Activated CD4-positive, CD25-positive, alpha-beta regulatory T cell (primary cell): ENCODE results near the gene TMEM82.

ENCODE experiments used
- DNase-seq, 4 experiments: peaks; one replicate each; lab custom pipeline; 2025; lab: John Stamatoyannopoulos, UW

Gene TMEM82

DNA sequence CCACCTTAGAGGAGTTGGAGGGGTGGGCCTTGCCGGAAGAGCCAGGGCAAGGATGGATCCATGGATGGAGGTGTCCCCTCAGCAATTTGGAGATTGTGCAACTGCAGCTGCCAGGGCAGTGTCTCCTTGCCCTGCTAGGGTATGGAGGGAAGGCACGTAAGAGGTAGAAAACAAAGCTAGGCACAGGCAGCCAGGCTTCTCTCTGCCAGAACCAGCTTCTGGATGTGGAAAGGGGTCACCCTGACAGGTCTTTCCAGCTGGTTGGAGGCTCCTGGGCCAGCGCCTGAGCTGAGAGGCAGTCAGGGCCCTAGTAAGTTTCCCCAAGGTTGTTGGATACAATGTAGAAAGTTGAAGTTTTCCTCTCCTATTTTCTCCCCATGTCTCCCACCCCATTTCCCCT lies 21.4 kb upstream of the TMEM82 start:
- DNase-seq: no peak

DNA sequence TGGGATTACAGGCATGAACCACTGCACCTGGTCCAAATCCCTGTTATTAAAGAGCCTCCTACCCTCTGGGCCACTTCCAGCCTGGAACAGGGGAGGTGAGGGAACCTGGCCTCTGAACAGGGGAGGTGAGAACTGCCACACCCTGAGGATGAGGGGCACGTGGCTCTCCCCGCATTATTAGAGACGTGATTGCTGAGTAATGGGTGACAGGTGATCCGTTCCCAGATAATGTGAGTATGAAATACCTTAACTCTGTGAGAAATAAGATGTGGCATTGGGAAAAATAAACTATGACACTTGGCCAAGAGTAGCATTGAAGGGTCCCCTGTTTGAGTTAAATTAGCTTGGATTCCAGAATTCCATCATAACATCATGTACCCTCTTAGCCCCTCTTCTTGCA lies 19.9 kb upstream of the TMEM82 start:
- DNase-seq: no peak

DNA sequence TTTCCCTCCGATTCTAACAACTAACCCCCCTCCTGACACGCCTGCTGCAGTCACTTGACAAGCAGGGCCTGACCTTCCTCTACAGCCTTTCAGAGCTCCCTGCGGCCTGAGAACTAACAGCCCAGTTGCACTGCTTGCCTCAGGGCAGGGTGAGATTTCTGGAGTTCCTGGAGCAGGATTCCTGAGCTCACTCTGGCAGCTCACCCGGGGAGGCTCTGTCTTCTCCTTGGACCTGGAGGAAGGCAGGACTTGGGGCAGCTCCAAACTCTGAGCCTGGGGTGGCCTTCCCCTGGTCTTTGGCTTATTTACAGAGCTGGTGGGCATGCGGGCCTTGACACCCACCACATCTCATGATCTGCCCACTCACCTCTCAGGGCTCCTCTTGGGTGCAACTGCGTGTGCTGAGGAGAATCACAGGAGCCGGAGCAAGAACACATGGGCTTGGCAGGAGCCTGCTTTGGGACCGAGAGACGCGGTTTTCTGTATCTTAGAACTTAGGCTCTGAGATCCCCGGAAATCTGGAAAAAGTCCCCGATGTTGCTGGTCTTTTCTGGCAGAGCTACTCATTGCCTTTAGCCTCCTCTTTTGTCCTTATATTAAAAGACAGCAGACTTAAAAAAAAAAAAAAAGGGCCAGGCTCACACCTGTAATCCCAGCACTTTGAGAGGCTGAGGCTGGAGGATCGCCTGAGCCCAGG lies 19.3 kb upstream of the TMEM82 start:
- DNase-seq: no peak

DNA sequence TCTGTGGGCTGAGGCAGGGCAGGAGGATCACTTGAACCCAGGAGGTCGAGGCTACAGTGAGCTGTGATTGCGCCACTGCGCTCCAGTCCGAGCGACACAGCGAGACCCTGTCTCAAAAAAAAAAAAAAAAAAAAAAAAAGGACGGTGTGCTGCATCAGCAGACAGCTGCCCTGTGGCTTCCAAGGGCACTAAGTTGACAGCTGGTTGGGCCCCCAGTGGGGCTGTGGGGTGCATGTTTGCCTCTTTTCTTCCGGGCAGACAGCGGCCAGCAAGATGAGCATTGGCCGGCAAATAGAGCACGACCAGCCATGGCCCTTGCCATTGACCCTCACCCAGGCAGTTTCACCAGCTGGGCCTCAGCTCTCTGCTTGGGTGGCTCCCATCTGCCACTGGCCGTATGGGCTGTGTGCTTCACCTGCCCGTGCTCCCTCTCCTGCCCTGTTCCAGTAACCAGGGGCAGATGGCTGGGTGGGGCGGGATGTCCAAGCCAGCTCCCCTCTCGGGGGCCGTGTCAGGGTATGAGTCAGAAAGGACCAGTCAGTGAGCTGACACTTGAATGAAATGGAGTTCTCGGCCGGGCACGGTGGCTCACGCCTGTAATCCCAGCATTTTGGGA lies 18.6 kb upstream of the TMEM82 start:
- no peak for DNase-seq

DNA sequence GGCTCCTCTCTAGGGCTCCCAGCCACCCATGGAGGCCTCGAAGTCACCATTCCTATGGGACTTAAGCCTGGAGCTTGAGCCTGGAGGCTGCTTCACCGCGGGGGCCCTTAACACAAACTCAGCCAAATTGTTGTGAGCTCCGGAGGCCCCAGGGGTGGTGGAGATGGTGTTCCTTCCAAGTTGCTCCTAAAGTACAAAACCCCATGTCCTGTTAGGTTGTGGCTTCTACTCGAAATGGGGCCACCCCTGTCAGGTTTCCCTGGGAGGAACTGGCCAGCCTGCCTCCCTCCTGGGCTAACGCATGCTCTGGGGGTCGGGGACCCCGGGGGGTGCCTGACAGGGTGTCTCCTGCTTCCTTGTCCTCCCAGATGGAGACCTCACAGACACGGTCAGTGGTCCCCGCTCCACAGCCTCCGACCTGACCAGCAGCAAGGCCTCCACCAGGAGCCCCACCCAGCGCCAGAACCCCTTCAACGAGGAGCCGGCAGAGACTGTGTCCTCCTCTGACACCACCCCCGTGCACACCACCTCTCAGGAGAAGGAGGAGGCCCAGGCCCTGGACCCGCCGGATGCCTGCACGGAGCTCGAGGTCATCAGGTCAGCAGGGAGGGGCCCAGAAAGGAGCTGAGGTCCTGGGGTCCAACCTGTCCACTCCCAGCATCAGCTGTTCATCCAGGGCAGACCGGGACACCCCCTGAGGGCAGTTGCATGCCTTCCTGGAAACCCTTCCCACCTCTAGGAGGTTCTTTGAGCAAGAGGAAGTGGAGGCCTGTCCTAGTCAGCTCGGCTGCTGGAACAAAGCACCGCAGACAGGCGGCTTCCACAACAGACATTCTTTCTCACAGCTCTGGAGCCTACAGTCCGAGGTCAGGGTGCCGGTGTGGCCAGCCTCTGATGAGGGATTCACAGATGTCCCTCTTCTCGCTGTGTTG lies 17.1 kb upstream of the TMEM82 start:
- no peak for DNase-seq

DNA sequence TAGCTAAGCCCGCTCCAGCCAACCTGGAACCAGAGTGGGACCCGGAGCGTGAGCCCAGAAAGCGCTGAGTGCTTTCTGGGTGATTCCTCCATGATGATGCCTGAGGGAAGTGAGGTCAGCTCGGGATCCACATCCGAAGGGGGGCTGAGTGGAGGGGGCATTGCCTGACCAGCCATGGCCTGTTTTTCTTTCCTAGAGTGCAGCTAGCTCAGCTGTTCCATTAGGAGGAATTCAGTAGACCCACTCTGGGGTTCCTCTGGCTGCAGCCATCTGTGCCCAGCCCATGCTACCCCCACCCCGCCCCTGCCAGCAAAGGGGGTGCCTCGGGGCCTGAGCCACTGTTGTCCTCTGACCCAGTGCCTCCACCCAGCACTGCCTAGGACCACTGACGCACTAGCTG lies 15.8 kb upstream of the TMEM82 start:
- DNase-seq: no peak

DNA sequence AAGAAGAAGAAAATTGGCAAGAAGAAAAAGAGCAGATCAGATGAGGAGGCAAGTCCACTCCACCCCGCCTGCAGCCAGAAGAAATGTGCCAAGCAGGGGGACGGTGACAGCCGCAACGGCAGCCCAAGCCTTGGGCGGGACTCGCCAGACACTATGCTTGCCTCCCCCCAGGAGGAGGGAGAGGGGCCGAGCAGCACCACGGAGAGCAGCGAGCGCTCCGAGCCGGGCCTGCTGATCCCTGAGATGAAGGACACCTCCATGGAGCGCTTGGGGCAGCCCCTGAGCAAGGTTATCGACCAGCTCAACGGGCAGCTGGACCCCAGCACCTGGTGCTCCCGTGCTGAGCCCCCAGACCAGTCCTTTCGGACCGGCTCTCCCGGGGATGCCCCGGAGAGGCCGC lies 15.3 kb upstream of the TMEM82 start:
- no peak for DNase-seq

DNA sequence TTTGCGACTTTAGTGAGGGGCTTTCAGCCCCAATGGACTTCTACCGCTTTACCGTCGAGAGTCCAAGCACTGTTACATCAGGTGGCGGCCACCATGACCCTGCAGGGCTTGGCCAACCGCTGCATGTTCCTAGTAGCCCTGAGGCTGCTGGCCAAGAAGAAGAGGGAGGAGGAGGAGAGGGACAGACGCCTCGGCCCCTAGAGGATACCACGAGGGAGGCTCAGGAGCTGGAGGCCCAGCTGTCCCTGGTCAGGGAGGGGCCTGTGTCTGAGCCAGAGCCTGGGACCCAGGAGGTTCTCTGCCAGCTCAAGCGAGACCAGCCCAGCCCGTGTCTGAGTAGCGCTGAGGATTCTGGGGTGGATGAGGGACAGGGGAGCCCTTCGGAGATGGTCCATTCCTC lies 14.9 kb upstream of the TMEM82 start:
- DNase-seq: no peak

DNA sequence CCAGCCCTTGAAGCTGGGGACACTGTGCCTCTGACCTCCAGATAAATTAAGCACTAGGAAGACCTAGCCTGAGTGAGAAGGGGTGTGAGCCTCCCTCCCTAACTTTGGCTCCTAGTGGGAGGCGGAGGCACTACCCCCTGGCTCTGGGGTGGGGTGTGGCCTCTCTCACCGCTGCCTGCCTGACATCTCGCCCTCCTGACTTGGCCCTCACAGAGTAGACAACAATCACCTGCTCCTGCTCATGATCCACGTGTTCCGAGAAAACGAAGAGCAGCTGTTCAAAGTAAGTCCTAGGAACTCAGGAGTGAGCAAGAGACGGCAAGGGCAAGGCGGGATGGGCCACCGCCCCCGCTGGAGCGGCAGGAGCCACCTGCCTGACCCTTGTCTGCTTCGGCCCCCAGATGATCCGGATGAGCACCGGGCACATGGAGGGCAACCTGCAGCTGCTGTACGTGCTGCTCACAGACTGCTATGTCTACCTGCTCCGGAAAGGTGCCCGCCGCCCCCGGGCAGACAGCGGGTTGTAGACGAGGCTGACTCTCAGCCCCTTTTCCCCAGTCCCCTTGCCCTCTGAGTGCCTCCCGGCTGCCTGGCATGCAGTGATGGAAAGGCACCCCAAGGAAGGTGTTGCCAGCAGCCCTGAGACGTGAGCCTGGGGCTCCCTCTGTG lies 14.3 kb upstream of the TMEM82 start:
- no peak for DNase-seq

DNA sequence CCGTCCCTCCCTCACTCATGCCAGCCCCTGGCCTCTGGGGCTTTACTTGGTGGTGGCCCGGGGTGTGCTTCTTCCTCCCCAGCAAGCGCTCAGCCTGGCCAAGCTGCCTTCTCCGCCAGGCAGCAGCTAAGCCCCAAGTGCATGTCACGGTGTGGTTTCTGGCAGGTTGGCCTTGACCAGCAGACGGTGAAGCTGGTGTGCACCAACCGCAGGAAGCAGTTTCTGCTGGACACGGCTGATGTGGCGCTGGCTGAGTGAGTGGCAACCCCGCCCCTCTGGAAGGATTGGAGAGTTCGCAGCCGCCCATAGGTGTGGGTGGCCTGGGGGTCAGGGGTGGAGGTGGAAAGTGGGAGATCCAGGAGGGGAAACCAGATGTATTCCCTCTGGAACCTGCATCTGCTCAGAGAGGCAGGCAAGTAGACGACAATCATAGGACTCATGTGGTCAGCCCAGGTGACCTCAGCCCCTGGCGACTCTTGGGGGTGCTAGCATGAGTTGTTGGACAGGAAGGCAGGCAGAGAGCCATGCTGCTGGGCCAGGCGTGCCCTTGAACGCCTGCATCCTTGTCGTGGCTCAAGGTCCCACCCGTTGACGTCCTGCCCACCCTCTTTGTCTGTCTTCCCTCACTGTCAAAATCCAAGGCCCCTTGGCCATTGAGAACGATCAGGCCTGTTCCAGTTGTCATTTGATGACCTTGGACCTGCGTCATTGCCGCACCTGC lies 13.2 kb upstream of the TMEM82 start:
- DNase-seq: no peak

DNA sequence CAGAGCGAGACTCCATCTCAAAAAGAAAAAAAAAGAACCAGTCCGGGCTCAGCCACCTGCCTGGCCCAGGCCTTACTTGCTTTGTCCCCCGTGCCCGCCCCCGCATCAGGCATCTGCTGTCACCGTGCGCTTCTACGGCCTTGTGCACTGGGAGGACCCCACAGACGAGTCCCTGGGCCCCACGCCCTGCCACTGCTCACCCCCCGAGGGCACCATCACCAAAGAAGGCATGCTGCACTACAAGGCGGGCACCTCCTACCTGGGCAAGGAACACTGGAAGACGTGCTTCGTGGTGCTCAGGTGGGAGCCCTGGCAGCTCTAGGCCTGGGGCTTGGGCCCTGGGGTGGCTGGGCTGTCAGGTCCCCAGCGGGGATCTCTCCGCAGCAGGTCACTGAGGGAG lies 11.9 kb upstream of the TMEM82 start:
- DNase-seq: no peak

DNA sequence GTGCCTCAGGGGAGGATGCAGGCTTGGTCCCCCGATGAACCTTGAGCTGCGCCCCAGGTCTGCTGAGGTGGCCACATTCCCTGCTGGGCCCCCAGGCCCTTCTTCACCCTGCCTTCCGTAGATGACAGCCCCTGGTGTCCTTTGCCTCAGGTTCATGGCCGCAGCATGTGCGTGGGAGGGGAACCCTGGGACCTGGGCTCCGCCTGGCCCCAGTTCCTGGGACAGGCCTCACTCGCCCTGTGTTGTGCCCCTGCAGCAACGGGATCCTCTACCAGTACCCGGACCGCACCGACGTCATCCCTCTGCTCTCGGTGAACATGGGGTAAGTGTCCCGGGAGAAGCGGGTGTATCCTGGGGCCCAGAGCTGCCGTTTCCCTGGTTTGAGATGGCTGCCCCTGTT lies 11.4 kb upstream of the TMEM82 start:
- no peak for DNase-seq

DNA sequence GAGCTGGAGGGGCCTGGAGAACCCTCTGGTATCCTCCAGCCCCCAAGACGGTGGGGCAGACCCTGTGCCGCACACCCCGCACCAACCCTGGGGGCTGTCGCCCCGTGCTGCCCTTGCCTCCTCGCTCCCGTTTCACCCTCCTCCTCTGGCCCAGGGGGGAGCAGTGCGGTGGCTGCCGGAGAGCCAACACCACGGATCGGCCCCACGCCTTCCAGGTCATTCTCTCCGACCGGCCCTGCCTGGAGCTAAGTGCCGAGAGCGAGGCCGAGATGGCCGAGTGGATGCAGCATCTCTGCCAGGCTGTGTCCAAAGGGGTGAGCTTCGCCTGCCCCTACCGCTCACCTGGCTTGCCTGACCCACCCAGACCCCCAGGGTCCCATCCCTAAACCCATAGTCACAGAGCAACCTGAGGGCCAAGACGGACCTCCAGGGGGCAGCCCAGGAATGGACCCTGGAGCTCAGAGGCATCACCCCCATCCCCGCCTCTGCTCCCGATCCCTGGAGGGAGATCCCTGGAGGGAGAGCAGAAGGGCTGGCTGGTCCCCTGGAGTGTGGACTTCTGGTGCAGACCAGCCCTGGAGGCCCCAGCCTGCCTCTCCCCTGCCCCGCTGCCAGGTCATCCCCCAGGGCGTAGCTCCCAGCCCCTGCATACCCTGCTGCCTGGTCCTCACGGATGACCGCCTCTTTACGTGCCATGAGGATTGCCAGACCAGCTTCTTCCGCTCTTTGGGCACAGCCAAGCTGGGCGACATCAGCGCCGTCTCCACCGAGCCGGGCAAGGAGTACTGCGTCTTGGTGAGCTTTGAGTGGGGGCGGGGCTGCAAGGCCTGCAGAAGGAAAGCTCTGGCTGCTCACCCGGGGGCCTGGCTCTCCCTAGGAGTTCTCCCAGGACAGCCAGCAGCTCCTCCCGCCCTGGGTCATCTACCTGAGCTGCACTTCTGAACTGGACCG lies 10.3 kb upstream of the TMEM82 start:
- no peak for DNase-seq

DNA sequence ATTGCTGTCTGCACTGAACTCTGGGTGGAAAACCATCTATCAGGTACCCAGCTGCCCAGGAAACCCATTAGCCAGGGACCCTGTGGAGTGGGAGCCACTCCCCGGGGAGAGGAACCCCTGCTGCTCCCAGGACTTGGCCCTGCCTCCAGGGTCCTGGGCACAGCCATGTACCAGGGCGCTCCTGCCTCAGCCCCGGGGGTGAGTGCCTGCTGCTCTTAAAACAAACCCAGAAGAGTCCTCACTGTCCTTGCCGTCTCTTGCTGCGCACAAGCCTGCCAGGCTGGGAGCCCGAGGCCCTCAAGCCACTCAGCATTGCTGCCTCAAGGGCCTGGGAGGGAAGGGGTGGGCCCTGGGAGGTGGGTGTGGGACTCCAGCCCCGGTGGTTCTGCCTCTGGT lies 9.6 kb upstream of the TMEM82 start:
- no peak for DNase-seq

DNA sequence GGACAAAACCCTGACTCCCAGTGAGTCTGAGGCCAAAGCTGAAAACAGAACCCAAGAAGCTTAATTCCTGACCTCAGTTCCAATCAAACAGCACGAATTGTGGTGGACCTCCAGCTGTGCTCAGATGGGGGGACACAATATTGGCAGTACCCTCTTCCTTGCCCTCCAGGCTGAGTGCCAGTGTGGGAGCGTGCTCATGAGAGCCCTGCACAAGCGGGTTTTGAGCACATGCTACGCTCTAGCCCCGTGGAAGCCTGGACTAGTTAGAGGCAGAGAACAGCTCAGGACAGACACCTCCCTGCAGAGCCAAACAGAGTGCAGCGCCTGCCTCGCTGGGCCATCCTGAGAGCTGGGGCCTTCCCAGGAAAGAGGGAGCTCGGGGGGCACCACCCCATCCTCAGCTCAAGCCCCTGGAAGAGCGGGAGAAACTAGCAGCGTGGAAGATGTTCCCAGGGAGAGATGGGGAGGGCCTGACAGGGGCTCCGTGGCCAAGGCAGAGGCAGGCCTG lies 9.0 kb upstream of the TMEM82 start:
- DNase-seq: no peak

DNA sequence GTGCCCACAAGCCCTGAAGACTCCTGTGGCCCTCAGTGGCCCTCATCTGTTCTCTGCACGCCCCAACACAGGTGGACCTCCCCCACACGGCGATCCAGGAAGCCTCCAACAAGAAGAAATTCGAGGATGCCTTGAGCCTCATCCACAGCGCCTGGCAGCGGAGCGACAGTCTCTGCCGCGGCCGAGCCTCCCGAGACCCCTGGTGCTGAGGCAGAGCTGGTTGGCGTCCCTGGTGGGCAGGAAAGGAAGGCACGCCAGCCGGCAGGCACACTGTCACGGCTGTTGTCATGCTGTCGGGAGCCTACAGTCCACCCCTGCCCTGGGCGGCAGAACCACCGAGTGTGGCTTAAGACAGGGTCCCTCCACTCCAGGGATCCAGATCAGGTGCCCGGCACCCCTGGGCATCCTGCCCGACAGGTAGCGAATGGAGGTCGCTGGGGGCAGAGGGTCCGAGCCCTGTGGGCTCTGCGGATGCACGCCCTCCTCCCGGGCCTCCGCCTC lies 8.5 kb upstream of the TMEM82 start:
- DNase-seq: no peak

DNA sequence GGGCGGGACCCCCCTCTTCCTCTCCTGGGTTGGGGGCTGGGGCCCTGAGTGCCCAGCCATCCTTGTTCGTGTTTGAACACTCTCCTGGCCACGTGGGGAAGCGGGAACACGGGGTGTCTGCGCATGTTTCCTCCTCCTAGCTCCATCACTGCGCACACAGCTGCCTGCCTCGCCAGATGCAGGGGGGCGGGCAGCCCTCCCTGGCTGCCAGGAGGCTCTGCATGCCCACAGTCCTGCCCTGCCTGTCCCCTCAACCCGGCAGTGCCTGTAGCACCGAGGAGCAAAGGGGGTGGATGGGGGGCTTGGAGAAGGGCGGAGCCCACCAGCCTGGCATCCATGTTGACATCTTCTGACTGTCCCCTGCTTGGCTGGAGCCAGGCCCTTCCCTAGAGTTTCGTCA lies 8.0 kb upstream of the TMEM82 start:
- no peak for DNase-seq

DNA sequence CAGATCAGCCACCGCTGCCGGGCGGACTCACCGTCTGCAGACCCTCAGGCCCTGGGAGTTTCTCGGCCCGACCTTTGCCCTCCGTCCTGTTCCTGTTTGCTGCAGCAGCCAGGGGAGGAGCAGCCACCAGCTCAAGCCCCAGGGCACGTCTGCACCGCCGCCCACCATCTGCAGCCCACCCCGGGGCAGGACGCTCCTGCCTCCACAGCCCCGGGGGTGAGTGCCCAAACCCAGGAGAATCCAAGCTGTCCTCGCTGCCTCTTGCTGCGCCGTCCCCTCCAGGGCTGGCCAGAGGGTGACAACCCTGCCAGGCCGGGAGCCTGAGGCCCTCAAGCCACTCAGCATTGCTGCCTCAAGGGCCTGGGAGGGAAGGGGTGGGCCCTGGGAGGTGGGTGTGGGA lies 7.4 kb upstream of the TMEM82 start:
- no peak for DNase-seq

DNA sequence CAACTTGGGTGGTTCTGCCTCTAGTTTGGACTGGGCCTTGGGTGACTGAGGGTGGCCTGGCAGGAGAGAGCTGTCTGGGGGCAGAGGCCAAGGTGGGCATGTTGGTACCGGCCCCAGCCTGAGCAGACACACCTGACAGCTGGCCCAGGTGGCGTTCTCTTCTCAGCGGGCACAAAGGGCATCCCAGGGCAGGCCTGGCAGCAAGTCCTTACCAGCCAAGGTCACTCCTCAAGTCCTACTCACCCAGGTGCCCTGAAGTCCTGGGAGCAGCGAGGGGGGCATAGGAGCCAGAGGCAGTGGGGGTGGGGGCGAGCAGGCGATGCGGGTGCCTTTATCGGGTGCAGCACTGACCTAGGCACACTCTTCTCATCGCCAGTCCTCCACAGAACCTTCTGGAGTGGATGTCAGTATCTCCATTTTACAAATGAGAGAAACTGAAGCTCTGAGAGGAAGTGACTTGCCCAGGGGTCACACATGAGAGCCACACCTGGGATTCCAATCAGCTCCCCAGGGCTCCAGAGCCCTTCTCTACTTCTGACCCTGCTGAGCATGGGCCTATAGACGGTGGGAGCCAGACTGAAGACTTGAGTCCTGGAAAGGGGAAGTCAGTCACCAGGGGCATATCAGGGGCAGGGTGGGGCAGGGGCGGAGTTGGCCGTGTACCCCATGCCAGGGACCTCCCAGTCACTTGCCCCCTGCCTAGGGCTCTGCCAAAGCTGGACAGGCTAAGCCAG lies 6.8 kb upstream of the TMEM82 start:
- no peak for DNase-seq
